ENCODE measurements around the gene EIF2B4.
A peak's percentile ranks its signal among the peaks of the same experiment; 100 is the strongest.
"Not testable (repeated sequence)": the region's sequence is repeated elsewhere in the genome, so short reads cannot be mapped to it uniquely, and the experiment has no call there.

EIF2B4 gene

DNA sequence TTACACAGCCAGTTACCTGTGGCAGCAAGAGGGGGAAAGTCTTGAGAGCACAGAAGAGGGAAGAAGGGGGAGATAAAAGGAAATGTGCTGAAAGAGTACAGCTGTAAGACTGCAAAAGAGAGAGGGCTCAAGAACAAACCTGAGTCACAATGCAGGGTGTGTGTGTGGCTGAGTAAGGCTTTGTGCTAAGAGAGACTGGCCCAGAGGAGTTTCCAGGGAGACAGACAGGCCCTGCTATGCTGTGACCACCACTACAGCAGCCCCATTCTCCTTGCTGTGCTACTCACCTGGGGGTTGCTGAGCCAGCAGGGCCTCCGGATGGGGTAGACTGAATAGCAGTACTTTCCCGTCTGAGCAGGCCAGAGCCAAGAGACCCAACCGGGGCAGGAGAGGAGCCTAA is 34.8 kb downstream of the EIF2B4 start:
- DNase-seq, result no peak

DNA sequence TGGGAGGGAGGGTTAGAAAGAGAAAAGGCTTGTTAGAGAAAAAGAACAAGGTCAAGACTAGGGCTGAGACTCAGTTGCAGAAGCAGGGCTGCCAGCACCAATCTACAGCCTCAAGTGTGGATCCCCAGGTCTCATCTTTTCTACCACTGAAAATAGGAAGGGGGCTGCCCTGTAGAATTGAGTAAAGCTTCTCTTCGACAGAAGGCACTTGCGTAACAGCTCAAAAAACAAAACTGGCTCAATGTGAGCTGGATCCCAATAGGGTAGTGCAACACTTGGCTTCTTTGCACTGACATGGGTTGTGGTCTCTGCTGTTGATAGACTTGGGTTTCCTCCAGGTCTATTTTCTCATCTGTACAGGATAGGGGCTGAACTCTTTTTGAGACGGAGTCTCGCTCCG is 45.4 kb downstream of the EIF2B4 start:
- DNase-seq, result no peak

DNA sequence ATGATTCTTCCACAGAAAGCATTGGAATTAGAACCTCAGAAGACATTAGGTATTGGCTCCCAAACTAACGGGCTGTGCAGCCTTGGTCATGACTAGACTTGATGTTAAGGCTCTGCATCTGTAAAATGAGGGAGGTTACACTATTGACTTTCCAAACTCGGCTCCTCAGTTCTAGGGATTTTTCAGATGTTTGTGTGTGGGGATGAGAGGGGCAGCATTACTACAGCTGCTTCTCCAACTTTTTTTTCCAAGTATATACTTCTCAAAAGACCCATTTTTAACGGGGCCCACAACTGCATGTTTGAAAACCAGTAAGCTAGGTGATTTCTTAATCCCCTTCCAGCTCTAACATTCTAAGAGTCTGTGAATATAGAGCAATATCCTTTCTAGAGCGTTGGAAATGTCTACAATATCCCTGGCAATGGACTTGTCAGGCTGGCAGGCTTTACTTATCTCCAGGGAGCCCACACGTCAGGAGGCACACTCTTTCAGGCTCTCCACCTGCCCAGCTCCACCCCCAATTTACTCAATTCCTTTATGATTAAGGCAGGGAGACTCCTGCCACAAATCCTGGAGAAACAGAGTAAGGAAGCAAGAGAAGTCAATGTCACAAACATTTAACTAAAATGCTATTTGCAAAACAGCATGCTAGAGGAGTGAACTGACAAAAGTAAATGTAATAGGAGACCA is 46.4 kb downstream of the EIF2B4 start:
- DNase-seq, result no peak

DNA sequence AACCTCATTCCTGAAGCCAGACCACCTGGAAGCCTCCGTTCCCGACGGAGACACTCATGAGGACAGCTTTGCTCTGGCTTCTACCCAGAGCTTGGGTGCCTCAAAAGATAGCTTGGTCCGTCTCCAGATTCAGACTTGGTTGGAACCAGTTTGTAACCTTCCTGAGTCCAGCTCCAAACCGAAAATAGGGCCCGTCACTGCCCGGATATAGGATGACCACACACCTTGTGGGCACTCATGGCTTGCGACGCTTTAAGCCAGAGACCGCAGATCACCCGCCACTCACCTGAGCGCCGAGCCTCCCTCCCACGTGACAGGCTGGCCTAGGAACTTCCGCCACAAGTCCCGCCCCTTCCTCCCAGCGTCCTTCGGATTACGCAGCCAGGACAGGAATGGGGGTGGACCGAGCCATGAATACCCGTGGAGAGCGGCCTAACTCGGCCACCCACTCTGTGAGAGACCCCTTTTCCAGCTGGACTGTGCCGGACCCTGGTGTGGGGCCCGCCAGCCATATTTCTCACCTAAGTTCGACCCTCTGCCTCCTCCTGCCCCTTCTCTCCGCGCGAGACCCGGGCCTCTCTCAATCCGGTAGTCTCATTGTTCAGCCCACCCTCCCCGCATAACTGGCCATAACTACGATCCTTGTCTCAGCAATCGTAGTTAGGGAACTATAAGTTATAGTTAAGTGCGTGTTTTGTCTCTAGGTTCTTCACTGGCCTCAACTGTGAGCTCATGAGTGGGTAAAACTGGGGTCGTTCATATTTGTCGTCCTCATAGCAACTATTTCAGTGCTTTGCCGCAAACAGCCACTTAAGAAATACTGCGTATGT is 47.2 kb downstream of the EIF2B4 start, which contains the start of gene MPV17:
Gene MPV17 (minus strand): TSS at position 332 of the 830 bp plus-strand sequence. CDS start 580 bp downstream, outside the sequence.
- DNase-seq, result peak; percentile 95

DNA sequence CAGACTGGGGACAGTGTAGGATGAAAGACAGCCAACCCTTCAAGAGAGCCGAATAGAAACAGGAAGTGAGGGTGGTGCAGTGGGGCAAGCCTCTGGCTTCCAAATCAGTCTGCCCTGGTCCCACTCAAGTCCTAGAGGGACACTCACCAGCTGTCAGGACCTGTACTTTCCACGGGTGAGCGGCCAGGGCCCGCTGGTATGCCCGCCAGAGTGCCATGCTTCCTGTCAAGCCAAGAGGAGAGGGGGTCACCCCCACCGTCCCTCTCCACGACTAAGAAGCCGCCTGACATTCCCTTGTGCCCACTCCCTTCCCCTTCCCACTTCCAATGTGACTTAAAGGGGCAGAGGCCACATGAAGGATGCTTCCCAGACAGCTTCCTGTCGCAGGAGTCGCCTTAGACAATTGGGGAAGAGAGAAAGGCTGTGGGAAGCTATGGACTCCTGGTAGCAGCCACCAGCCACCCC is 47.8 kb downstream of the EIF2B4 start:
- DNase-seq, result peak; percentile 33

DNA sequence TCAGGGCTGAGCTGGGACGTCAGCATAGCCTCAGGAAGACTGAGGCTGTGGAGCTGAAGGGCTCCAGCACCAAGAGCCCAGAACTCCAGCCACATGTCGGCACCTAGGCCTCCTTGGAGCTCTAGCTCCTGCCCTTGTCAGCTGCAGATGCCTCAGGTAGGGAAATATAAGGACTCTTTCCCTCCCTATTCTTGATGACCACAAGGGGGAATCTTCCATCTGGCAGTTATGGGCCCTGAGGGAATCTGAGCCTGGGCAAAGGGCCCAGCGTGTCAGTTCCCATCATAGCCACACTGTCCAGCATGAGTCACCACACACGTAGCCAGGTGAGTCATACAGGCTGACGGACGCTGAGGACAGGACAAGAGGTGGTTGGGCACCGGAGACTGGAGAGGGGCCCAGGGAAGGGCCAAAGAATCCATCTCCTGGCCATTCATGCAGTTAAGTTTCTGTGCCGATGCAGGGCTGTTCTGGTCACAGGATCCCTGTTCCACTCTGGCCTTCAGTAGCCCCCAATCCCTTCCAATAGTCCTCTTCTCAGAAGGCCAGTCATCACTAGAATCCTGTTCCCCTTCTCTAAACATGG is 49.1 kb downstream of the EIF2B4 start:
- DNase-seq, result peak; percentile 25

DNA sequence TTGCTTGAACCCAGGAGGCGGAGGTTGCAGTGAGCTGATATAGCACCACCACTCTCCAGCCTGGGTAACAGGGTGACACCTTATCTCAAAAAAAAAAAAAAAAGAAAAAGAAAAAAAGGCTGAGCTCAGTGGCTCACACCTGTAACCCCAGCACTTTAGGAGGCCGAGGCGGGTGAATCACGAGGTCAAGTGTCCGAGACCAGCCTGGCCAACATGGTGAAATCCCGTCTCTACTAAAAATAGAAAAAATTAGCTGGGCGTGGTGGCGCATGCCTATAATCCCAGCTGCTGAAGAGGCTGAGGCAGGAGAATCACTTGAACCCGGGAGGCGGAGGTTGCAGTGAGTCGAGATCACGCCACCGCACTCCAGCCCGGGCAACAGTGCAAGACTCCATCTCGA is 50.3 kb downstream of the EIF2B4 start:
- not testable (repeated sequence) for DNase-seq

DNA sequence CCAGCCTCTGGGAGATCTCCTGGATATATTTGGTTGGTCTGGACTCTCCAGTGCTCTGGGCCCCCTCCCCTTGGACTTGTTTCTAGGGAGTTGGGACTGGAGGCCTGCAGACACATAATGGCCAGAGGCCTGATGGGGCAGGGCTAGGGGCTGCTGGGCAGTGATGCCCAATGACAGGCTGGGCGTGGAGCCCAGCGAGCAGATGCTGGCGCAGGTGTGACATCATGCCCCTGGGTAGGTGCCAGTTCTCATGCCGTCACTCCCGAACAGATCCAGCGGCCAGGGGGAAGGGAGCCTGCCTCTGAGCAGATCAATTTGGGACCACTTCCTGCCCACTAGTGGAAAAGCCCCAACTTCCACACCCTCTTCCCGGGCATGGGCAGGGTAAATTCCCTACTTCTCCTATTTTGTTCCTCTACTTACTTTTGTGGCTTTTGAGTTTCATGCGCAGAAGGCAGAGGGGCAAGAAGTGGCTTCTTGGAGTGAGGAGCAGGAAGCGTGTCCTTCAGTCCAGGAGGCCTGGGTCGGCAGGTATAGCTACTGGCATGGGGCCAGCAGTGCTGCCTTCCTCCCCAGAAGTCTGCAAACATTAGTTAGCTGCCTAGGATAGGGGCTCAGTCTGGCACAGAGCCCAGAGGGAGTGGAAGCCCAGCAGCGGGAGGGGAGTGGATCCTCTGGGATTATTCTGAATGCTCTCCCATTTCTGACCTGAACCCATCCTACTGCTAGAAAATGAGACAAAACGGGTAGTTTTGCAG is 53.3 kb downstream of the EIF2B4 start:
- no peak for DNase-seq

DNA sequence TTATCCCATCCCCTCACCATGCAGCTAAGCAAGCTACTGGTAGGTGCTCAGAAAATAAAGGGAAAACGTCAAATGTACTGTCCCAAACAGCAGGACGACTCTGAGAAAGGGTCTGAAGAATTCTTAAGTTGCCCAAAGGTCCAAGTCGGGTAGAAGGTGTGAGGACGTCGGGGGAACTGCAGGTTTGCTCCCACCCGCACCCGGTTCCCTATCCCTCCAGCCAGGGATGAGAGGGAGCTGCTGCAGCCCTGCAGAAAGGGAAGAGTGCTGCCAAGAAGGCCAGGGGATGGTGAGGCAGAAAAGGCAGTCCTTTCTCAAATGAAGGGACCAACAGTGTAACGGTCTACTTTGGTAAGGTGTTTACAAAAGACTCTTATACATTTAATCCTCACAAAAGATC is 55.0 kb downstream of the EIF2B4 start:
- no peak for DNase-seq

DNA sequence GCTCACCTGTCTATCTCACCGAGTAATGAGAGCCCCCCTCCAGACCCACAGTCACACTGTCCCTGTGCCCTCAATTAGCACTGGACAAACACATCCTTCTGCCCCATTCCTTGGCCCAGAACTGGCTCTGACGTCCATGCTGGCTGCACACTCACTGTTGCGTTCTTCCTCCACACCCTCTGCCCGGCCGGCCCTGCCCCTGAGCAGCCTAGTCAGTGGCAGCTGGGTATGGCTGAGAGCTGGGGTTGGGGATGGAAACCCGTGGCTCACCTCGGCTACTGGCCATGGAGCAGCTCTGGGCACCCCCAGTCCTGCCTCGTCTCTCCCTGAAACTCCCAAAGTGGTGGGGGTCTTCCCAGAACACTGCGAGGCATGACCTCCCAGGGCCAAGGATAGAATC is 55.4 kb downstream of the EIF2B4 start:
- DNase-seq, result no peak
